ENCODE data around the gene BTBD10. TPM values are rescaled to one million over a fixed set of nuclear protein-coding genes. Genes with fewer than 3 reads are reported as not detected.
A peak's percentile ranks its signal among the peaks of the same experiment; 100 is the strongest.

Gene BTBD10
- total RNA-seq, 1 experiment from 2014 or later = 30.2 TPM

GRCh38 chr11:13487661-13488030, 24.6 kb upstream of the BTBD10 start:
- no peak overlapping the region for H3K27ac ChIP-seq (ENCODE audit: low read length)
- ATAC-seq (peak; percentile 58; the same call in 1 of the 2 replicates), DNase-seq (peak; percentile 29)
- no peaks in the 10 kb centered on the region for H3K9me3 ChIP-seq (ENCODE audit: low read length)
- H3K4me2 ChIP-seq (ENCODE audit: low read length) = no peak overlapping the region
- no peaks in the 10 kb centered on the region for H3K4me1 ChIP-seq (ENCODE audit: insufficient read depth, low read length)
- no peaks in the 10 kb centered on the region for H3K9me2 ChIP-seq (replicated peaks; ENCODE audit: low read length)
- H3K4me3 ChIP-seq (ENCODE audit: low read length) = no peak overlapping the region
- H3K79me2 ChIP-seq (ENCODE audit: low read length) = no peaks in the 10 kb centered on the region
- no peaks in the 10 kb centered on the region for H3K36me3 ChIP-seq (ENCODE audit: low read depth, low read length)
- H3K9ac ChIP-seq (ENCODE audit: low read length) = no peak overlapping the region
- H4K20me1 ChIP-seq (ENCODE audit: low read length) = no peaks in the 10 kb centered on the region
- no peak for TF ChIP-seq EZH2 (IDR thresholded peaks at IDR 0.05; ENCODE audit: low read length, unreplicated experiment)
- peak; percentile 50 for TF ChIP-seq CTCF (conservative IDR thresholded peaks at IDR 0.05; ENCODE audit: low read depth, low read length)
- TF ChIP-seq EZH2phosphoT487 (IDR thresholded peaks at IDR 0.05; ENCODE audit: borderline replicate concordance, low read length) = no peak
- no peak overlapping the region for H2AFZ ChIP-seq (ENCODE audit: low read length)
- H3K27me3 ChIP-seq (ENCODE audit: low read length) = peaks cover 13% of the 10 kb centered on the region
- H3F3A ChIP-seq (ENCODE audit: low read length, unreplicated experiment) = no peaks in the 10 kb centered on the region
- BruUV-seq (replicated peaks) = no TSS peak
- ChIA-PET CTCF (interaction anchor here (0.6 kb wide), 3 partner anchors 137 to 749 kb away, joined by 3 to 5 read pairs (median 3); no protein-coding TSS in a partner anchor), POLR2A (ENCODE audit: unreplicated experiment) (no interaction called here)
- intact Hi-C loops (cut with micrococcal nuclease) = loop anchor here (5.0 kb wide), 1 partner anchor 760 kb away; no protein-coding TSS in a partner anchor

- no TSS peak for BruUV-seq (replicated peaks)
- no peaks in the 10 kb centered on the region for H3K79me2 ChIP-seq (ENCODE audit: low read length)
- TF ChIP-seq CTCF (conservative IDR thresholded peaks at IDR 0.05; ENCODE audit: low read depth, low read length) = peak; percentile 16; the same call in 1 of the 2 replicates
- TF ChIP-seq EZH2phosphoT487 (IDR thresholded peaks at IDR 0.05; ENCODE audit: borderline replicate concordance, low read length) = no peak
- TF ChIP-seq EZH2 (IDR thresholded peaks at IDR 0.05; ENCODE audit: low read length, unreplicated experiment) = no peak
- no peak overlapping the region for H3K4me2 ChIP-seq (ENCODE audit: low read length)
- H3F3A ChIP-seq (ENCODE audit: low read length, unreplicated experiment) = no peaks in the 10 kb centered on the region
- no peak overlapping the region for H2AFZ ChIP-seq (ENCODE audit: low read length)
- no peaks in the 10 kb centered on the region for H3K36me3 ChIP-seq (ENCODE audit: low read depth, low read length)
- peak; percentile 29; the same call in 1 of the 2 replicates for ATAC-seq
- intact Hi-C loops (cut with micrococcal nuclease) = loop anchor here (5.0 kb wide), 1 partner anchor 760 kb away; no protein-coding TSS in a partner anchor
- CTCF ChIA-PET = interaction anchor here (0.6 kb wide), 4 partner anchors 136 to 750 kb away, joined by 3 to 5 read pairs (median 3); no protein-coding TSS in a partner anchor
- H3K27me3 ChIP-seq (ENCODE audit: low read length) = peaks cover 7% of the 10 kb centered on the region
- POLR2A ChIA-PET (ENCODE audit: unreplicated experiment) = interaction anchor here (0.6 kb wide), 1 partner anchor 1190 kb away, joined by 3 read pairs; no protein-coding TSS in a partner anchor
- H3K4me1 ChIP-seq (ENCODE audit: insufficient read depth, low read length) = no peaks in the 10 kb centered on the region
- H4K20me1 ChIP-seq (ENCODE audit: low read length) = no peaks in the 10 kb centered on the region
- H3K4me3 ChIP-seq (ENCODE audit: low read length) = no peak overlapping the region
- no peaks in the 10 kb centered on the region for H3K9me3 ChIP-seq (ENCODE audit: low read length)
- no peak overlapping the region for H3K27ac ChIP-seq (ENCODE audit: low read length)
- DNase-seq = no peak
- no peak overlapping the region for H3K9ac ChIP-seq (ENCODE audit: low read length)
- no peaks in the 10 kb centered on the region for H3K9me2 ChIP-seq (replicated peaks; ENCODE audit: low read length)
Observed at GRCh38 chr11:13486926-13487660, 24.1 kb upstream of the BTBD10 start.

- Histone ChIP-seq H3K9me3 (ENCODE audit: low read length) (no peaks in the 10 kb centered on the region), H3K4me2 (ENCODE audit: low read length) (peak overlapping the region; percentile 54; the same call in 1 of the 2 replicates), H2AFZ (ENCODE audit: low read length) (peak overlapping the region; percentile 55; the same call in 1 of the 2 replicates), H3K27ac (ENCODE audit: low read length) (no peak overlapping the region), H3K4me3 (ENCODE audit: low read length) (peak overlapping the region; percentile 35; the same call in 1 of the 2 replicates), H3K27me3 (ENCODE audit: low read length) (no peaks in the 10 kb centered on the region), H3K9me2 (replicated peaks; ENCODE audit: low read length) (no peaks in the 10 kb centered on the region), H4K20me1 (ENCODE audit: low read length) (no peaks in the 10 kb centered on the region), H3K79me2 (ENCODE audit: low read length) (no peaks in the 10 kb centered on the region), H3F3A (ENCODE audit: low read length, unreplicated experiment) (no peaks in the 10 kb centered on the region), H3K9ac (ENCODE audit: low read length) (no peak overlapping the region), H3K36me3 (ENCODE audit: low read depth, low read length) (no peaks in the 10 kb centered on the region), H3K4me1 (ENCODE audit: insufficient read depth, low read length) (no peaks in the 10 kb centered on the region)
- DNase-seq = peak; percentile 61
- POLR2A ChIA-PET (ENCODE audit: unreplicated experiment) = no interaction called here
- CTCF ChIA-PET = no interaction called here
- intact Hi-C loops (cut with micrococcal nuclease) = no loop called here
- peak; percentile 84 for ATAC-seq
- no TSS peak for BruUV-seq (replicated peaks)
- TF ChIP-seq EZH2phosphoT487 (IDR thresholded peaks at IDR 0.05; ENCODE audit: borderline replicate concordance, low read length) (no peak), EZH2 (IDR thresholded peaks at IDR 0.05; ENCODE audit: low read length, unreplicated experiment) (no peak), CTCF (conservative IDR thresholded peaks at IDR 0.05; ENCODE audit: low read depth, low read length) (no peak)
Observed at GRCh38 chr11:13480198-13480597, 17.2 kb upstream of the BTBD10 start.

Measured in PC-3 (cell line).